Vagina (tissue), 2 donors: ENCODE data around the gene ZNF445. TPM values are rescaled to one million over a fixed set of nuclear protein-coding genes. Genes with fewer than 3 reads are reported as not detected.
"Not testable (repeated sequence)": the region's sequence is repeated elsewhere in the genome, so short reads cannot be mapped to it uniquely, and the experiment has no call there.

Experiments used
- DNase-seq, 2 donors: peaks; one replicate each; pipeline ENCODE4 v3.0.0-alpha.2; 2017; ENCODE audit errors: extremely low spot score in 2 of 2
- H3K27ac ChIP-seq: fragments of 200-600 bp; sonication (generic); one replicate; pipeline ENCODE4 v1.5.1; 2019
- H3K27me3 ChIP-seq: fragments of 200-600 bp; sonication (generic); one replicate; pipeline ENCODE4 v1.5.1; 2019
- H3K36me3 ChIP-seq, 2 donors: fragments of 200-600 bp; sonication (generic); one replicate each; pipeline ENCODE4 v1.5.1; 2017 to 2019
- H3K4me1 ChIP-seq: fragments of 200-600 bp; sonication (generic); one replicate; pipeline ENCODE4 v1.5.1; 2019
- H3K4me3 ChIP-seq, 2 donors: fragments of 200-600 bp; sonication (generic); 1 replicate in 1 of 2; 2 replicates in 1 of 2; pipeline ENCODE4 v1.5.1; 2016 to 2019
- H3K9me3 ChIP-seq: fragments of 200-600 bp; sonication (generic); one replicate; pipeline ENCODE4 v1.5.1; 2019
- POLR2A ChIP-seq, 2 donors: fragments of 450-650 bp; IDR thresholded peaks; one replicate each; pipeline ENCODE4 v1.6.1; 2017; ENCODE audit warnings: antibody characterized with exemption in 2 of 2, mild to moderate bottlenecking in 2 of 2, moderate library complexity in 2 of 2
- POLR2AphosphoS5 ChIP-seq, 2 donors: sonication (generic); formaldehyde crosslinking; IDR thresholded peaks; one replicate each; pipeline ENCODE4 v1.9.0; 2017; ENCODE audit warnings: antibody characterized with exemption in 2 of 2, mild to moderate bottlenecking in 2 of 2, low read depth in 1 of 2; ENCODE audit not compliant: insufficient read depth in 1 of 2
- intact Hi-C: fragments of 100-400 bp; cut with DNase I; formaldehyde crosslinking; loops from one replicate; pipeline ENCODE4 v1.15.1; 2023
- total RNA-seq: library from RNA; depleted of rRNA; stranded (reverse); fragments of >200 nt; gene quantifications from one replicate; pipeline ENCODE4 v1.2.3, GENCODE V29; 2016
- TF ChIP-seq, protein P1 (sequence below), 3 experiments: fragments of 450-650 bp in 2 of 3; fragments of 200-600 bp in 1 of 3; sonication (generic) in 1 of 3; IDR thresholded peaks; one replicate each; pipeline ENCODE4 v1.5.1; 2017 to 2019; ENCODE audit warnings: antibody characterized with exemption in 3 of 3, mild to moderate bottlenecking in 2 of 3, moderate library complexity in 2 of 3

ZNF445 gene
- total RNA-seq, 1 donor from 2014 or later: 8.8 TPM

DNA sequence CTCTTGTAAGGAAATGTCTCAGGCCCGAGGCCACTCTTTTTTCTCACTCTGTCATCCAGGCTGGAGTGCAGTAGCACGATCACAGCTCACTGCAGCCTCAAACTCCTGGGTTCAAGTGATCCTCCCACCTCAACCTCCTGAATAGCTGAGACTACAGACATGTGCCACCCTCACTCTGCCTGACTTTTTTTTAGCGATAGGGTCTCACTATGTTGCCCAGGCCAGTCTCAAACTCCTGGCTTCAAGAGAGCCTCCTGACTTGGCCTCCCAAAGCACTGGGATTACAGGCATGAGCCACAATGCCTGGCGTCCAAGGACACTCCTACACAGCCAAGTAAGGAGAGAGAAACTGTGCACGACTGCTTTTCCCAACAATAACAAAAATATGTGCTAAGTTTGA, 7.6 kb downstream of the ZNF445 start:
- Histone ChIP-seq H3K4me1 (peaks cover 17% of the 10 kb centered on the region), H3K36me3 (no peaks in the 10 kb centered on the region), H3K9me3 (no peaks in the 10 kb centered on the region), H3K4me3 (no peak overlapping the region), H3K27me3 (no peaks in the 10 kb centered on the region), H3K27ac (no peak overlapping the region)
- TF ChIP-seq, protein P1, sequence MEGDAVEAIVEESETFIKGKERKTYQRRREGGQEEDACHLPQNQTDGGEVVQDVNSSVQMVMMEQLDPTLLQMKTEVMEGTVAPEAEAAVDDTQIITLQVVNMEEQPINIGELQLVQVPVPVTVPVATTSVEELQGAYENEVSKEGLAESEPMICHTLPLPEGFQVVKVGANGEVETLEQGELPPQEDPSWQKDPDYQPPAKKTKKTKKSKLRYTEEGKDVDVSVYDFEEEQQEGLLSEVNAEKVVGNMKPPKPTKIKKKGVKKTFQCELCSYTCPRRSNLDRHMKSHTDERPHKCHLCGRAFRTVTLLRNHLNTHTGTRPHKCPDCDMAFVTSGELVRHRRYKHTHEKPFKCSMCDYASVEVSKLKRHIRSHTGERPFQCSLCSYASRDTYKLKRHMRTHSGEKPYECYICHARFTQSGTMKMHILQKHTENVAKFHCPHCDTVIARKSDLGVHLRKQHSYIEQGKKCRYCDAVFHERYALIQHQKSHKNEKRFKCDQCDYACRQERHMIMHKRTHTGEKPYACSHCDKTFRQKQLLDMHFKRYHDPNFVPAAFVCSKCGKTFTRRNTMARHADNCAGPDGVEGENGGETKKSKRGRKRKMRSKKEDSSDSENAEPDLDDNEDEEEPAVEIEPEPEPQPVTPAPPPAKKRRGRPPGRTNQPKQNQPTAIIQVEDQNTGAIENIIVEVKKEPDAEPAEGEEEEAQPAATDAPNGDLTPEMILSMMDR (IDR thresholded peaks at IDR 0.05): no peak
- TF ChIP-seq POLR2A (IDR thresholded peaks at IDR 0.05) (no peak), POLR2AphosphoS5 (IDR thresholded peaks at IDR 0.05; ENCODE audit: insufficient read depth in 1 of 2, low read depth in 1 of 2) (no peak)
- intact Hi-C loops: no loop called here
- no peak for DNase-seq

DNA sequence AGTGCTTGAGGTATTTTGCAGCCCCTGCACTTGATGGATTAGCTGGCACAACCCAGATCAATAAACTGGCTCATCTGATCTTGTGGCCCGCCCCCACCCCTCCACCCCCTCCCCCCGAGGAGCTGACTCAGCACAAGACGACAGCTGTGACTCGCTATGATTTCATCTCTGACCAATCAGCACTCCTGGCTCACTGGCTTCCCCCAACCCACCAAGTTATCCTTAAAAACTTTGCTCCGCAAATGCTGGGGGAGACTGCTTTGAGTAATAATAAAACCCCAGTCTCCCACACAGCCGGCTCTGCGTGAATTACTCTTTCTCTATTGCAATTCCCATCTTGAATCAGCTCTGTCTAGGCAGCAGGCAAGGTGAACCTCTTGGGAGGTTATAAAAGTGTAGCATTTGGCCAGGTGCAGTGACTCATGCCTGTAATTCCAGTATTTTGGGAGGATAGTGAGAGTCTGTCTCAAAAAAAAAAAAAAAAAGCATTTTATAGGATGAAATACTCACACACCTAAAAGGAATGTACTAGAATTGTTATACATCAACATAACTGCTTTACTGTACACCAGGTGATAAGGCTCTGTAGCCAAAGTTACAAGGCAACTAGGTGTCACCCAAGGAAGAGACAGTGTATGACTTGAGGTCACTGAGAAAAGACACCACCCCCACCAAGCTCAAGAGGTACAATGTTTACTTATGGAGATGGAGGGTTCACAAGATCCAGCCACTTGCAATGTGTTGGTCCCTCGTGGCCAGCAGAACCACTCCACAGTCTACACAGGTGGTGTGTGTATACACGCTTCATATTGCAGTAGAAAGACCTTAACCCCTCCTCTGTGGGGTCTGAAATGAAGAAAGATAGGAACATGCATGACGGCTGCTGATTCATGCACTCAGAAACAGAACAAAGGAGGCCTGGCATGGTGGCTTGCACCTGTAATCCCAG, 8.6 kb downstream of the ZNF445 start:
- intact Hi-C loops: no loop called here
- no peaks in the 10 kb centered on the region for H3K9me3 ChIP-seq
- peak overlapping the region; percentile 42 for H3K27ac ChIP-seq
- DNase-seq: no peak
- no peaks in the 10 kb centered on the region for H3K27me3 ChIP-seq
- peaks cover 14% of the 10 kb centered on the region for H3K4me1 ChIP-seq
- no peak overlapping the region for H3K4me3 ChIP-seq
- TF ChIP-seq, protein P1 (IDR thresholded peaks at IDR 0.05): no peak
- TF ChIP-seq POLR2AphosphoS5 (IDR thresholded peaks at IDR 0.05; ENCODE audit: insufficient read depth in 1 of 2, low read depth in 1 of 2) (no peak), POLR2A (IDR thresholded peaks at IDR 0.05) (no peak)
- peaks cover 0 to 6% of the 10 kb centered on the region in 2 donors for H3K36me3 ChIP-seq

DNA sequence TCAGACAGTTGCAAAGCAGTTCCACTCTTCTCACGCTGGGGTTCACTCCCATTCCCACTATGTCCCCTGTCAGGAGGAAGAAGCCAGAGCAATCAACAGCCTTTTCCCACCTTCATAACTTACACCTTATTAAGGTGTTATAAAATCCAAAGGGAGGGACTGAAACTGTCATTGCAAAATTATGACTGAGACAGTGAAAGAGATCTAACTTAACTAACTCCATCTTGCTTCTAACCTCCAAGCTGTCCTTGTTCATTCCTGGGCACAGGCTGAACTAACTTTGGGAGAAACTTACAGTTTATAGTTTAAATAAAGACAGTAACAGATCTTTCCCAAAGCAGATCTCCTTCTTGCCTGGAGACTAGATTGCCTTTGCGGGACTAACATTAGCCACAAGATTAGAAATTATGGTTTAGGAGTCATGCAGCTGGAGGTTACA, 9.4 kb downstream of the ZNF445 start:
- H3K9me3 ChIP-seq, H3K4me3 ChIP-seq, H3K27me3 ChIP-seq, intact Hi-C loops, DNase-seq: not testable (repeated sequence)
- Histone ChIP-seq H3K27ac (peak overlapping the region; percentile 42), H3K36me3 (peaks cover 0 to 11% of the 10 kb centered on the region in 2 donors), H3K4me1 (peaks cover 14% of the 10 kb centered on the region)

GRCh38 chr3:44467241-44467640, 10.2 kb downstream of the ZNF445 start:
- H3K36me3 ChIP-seq: peaks cover 0 to 11% of the 10 kb centered on the region in 2 donors
- DNase-seq: no peak
- H3K4me1 ChIP-seq: peaks cover 14% of the 10 kb centered on the region
- no peaks in the 10 kb centered on the region for H3K9me3 ChIP-seq
- intact Hi-C loops: no loop called here
- TF ChIP-seq POLR2AphosphoS5 (IDR thresholded peaks at IDR 0.05; ENCODE audit: insufficient read depth in 1 of 2, low read depth in 1 of 2): no peak
- no peak for TF ChIP-seq POLR2A (IDR thresholded peaks at IDR 0.05)
- TF ChIP-seq, protein P1 (IDR thresholded peaks at IDR 0.05): no peak
- no peaks in the 10 kb centered on the region for H3K27me3 ChIP-seq
- H3K27ac ChIP-seq: no peak overlapping the region
- H3K4me3 ChIP-seq: no peak overlapping the region

- H3K27me3 ChIP-seq, H3K4me3 ChIP-seq, intact Hi-C loops, DNase-seq, H3K27ac ChIP-seq: not testable (repeated sequence)
- Histone ChIP-seq H3K9me3 (peaks cover 10% of the 10 kb centered on the region), H3K4me1 (peaks cover 14% of the 10 kb centered on the region), H3K36me3 (peaks cover 0 to 23% of the 10 kb centered on the region in 2 donors)
Observed at GRCh38 chr3:44464920-44465319, 12.6 kb downstream of the ZNF445 start.

- no peak overlapping the region for H3K27ac ChIP-seq
- no peak overlapping the region for H3K4me3 ChIP-seq
- no peak for TF ChIP-seq POLR2A (IDR thresholded peaks at IDR 0.05)
- TF ChIP-seq, protein P1 (IDR thresholded peaks at IDR 0.05): no peak
- H3K4me1 ChIP-seq: peaks cover 14% of the 10 kb centered on the region
- DNase-seq: no peak
- intact Hi-C loops: no loop called here
- peaks cover 10% of the 10 kb centered on the region for H3K9me3 ChIP-seq
- H3K27me3 ChIP-seq: no peaks in the 10 kb centered on the region
- peaks cover 0 to 23% of the 10 kb centered on the region in 2 donors for H3K36me3 ChIP-seq
Observed at GRCh38 chr3:44464509-44464908, 13.0 kb downstream of the ZNF445 start.

DNA sequence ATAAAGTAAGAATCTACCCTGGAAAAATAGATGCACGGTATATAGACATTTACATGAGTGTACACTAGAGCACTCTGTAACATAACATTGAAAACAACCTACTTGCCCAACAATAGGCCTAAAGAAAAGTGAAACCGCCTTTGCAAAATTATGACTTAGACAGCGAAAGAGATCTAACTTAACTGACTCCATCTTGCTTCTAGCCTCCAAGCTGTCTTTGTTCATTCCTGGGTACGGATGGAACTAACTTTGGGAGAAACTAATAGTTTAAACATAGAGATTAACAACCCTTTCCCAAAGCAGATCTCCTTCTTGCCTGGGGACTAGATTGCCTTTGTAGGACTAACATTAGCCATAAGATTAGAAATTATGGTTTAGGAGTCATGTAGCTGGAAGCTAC, 17.4 kb downstream of the ZNF445 start:
- H3K27ac ChIP-seq, H3K27me3 ChIP-seq, H3K4me3 ChIP-seq, DNase-seq, intact Hi-C loops, H3K4me1 ChIP-seq: not testable (repeated sequence)
- H3K36me3 ChIP-seq: peaks cover 0 to 53% of the 10 kb centered on the region in 2 donors
- H3K9me3 ChIP-seq: peaks cover 10% of the 10 kb centered on the region
